HG02763 (cell line): ENCODE results near the gene SLCO4A1.

Source experiments
- ATAC-seq: cut with Tn5 transposase; IDR thresholded peaks from one replicate; pipeline ENCODE4 v1.9.1; 2021; ENCODE audit warnings: mild to moderate bottlenecking, moderate library complexity; ENCODE audit not compliant: unreplicated experiment

Gene SLCO4A1

DNA sequence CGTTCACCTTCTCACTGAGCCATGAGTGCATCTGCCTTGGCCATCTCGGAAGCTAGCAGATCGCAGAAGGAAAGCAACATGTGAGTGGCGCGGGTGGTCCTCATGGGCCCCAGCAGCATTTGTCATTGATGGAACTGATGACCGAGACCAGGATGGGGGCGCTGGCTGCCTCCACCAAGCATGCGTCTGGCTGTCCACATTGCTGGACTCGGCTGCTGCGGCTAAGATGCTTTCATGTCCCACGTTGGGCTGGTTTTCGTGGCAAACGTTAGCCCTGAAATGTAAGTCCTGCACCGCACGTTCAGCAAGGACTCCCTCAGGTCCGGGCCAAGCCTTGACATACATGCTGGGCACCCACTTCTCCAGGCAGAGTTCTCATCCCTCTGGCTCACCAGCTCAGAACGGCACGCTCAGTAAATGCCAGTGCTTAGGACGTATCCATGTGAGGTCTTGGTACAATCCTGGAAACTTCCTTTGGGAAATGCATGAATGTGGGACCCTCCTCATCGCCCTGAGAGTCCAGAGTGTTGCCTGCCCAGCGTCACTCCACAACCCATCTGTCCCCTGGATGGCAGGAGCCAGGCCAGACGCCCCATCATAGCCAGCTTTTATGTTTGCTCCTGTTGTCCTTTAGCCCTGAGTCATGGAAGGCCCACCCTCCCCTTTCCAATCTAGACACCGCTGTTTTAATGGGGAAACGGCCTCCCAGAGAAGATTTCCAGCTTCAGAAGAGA, 8.4 kb downstream of the SLCO4A1 start:
- ATAC-seq = no peak

DNA sequence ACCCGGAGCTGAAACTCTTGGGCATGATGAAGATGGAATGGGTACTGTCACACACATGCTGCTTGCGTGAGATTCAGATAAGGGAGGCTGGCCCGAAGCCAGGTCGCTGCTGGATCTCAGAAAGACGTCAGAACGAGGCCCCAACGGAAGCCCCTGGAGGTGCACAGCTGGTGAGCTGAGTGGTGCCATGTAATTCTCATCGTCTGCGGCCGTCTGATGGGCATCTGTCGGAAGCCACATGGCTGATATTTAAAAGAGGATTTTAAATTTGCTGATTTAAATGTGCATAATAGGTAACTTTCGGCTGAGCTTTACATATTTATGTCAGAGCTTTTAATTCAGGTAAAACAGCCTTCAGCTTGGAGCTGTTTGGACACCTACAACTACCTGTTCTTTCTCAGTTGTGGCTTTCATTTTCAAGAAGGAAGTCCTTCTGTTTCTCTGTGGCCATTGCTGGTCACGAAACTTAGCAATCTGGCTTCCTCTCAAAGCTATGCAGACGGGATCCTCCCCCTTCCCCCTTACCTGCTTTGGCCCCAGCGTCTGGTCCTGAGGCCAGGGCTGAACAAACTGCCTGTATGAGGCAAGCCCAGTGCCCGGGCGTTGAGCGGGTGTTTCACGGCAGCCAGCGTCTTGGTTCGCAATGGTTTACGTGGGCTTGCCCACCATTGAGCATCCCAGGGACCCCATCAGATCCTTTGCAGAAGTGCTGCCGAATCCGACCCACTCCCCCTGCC, 9.2 kb downstream of the SLCO4A1 start:
- ATAC-seq = peak; percentile 43

DNA sequence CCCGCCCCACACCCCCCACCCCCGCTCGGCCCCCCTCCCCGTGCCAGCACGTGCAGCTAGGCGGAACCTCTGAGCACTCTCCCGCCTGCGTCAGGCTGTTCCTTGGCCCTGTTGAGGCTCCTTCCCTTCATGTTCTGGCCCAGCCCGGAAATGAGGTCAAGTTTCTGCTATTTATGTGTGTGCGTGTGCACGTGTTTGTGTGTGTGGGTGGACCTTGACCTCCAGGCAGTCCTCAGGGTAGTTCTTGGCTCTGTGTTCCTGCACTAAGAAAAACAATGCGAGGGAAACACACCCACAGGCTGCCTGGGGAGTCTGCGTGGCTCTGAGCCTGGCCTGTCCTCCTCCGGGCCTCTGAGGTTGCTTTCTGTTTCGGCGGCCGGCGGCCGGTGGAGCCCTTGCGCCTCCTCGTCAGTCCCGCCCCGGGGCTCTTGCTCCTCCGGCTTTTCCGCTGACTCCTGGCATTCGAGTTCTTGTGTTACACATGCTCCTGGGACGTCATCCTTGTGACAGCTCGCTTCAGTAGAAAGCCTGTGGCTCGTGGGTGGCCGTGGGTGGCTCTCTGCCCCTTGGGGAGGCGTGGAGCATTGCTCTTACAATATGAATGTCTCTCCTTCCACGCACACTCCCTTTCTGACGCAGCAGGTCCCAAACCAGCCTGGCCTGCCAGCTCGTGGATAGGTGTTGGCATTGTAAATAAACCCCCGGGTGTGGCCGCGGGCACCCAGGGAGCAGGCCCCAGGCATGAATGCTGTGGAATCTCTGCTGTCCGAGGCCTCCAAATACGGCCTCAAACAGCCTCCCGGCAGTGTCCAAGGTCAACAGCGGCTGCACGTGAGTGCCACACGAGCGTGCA, 10.0 kb downstream of the SLCO4A1 start:
- ATAC-seq = peak; percentile 65

DNA sequence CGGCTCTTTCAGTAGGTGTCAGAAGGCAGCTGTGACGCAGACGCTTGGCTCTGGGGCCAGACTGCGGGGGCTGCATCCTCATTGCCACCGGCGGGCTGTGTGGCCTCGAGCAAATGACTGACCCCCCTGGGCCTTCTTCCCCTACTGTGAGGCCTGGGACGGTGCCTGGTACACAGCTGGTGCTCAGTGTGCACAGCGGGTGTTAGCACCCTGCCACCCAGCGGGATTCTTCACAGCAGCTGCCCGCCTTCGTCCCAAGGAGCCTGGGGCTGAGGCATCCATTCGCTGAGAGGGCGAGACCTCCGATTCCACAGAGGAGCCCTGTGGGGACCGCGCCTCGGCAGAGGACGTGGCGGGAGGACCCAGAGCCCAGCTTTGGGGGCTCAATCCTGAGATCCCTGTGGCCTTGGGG, 10.6 kb downstream of the SLCO4A1 start:
- no peak for ATAC-seq

DNA sequence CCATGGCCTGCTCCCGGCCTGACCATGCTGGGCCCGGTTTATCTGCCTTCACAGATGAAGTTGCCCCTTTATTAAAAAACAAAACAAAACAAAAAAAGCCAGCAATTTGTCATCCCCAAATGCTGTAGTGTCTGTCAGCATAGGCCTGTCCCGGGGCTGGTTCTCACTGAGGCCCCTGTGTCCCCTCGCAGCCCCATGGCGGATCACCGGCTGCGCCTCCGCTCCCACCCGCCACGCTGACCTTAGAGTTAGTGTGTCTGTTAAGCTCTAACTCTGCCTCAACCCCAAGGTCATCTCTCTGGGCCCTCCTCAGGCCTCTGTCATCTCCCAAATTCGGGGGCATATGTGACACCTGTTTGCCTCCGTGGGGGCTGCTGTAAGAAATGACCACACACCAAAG, 11.1 kb downstream of the SLCO4A1 start:
- ATAC-seq = no peak

DNA sequence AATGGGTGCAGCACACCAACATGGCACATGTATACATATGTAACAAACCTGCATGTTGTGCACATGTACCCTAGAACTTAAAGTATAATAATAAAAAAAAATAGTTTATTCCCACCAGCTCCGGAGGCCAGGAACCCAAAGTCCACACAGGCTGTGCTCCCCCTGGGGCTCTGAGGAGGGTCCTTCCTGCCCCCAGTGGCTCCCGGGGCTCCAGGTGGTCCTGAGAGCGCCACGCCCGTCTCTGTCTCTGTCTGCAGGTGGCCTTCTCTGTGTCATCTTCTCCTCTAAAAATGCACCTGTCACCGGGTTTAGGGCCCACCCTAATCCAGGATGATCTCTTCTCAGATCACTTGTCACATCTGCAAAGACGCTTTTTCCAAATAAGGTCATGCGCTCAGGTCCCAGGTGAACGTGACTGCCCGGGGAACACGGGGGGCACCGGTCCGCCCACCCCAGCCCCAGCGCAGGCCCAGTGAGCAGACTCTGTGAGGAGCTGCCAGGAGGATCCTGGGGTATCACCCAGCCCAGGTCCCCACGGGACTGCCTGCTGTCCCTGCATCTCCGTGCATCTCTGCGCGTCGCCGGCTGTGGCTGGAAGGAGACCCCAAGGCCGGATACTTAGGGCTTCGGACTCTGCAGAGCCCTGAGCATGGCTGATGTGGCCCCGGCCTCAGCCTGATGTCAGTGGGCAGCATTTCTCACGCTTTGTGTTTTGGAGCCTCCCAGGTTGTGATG, 11.8 kb downstream of the SLCO4A1 start:
- no peak for ATAC-seq

DNA sequence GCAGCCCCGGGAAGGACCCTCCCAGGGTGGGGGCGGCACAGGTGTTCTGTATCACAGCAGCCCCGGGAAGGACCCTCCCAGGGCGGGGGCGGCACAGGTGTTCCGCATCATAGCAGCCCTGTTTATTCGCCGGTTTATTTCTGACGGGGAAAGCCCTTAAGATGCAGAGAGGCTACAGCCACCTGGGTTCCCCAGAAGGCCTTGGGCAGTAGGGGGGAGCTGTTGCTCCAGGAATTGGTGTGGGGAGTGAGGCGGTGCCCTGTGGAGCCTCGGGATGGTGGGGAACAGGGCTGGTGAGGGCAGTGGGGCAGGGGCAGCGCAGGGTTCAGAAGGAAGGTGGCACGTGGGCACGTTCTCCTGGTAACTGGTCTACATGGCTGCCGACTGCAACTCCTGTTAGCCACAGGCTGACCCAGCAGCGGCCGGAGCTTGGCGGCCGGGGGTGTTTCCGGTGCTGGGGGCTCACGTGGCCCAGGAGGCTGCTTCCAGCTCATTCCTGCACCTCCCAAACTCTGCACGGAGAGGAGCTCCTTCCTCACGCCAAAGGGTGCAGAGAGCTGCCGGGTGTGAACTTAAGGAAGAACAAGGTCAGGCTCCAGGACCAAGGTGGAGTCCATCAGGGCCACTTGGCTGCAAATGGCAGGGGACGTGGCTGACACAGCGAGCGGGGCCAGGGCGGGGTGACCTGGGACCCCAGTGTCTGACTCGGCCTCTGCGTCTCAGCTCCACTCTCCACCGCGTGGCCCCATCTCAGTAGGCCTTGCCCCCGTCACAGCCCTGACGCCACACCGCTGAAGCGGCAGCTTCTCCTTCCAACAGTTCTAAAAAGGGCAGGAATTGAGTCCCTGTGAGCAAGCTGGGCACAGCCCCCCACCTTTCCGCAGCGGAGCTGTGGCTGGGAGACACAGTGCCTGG, 13.2 kb downstream of the SLCO4A1 start:
- ATAC-seq = no peak

DNA sequence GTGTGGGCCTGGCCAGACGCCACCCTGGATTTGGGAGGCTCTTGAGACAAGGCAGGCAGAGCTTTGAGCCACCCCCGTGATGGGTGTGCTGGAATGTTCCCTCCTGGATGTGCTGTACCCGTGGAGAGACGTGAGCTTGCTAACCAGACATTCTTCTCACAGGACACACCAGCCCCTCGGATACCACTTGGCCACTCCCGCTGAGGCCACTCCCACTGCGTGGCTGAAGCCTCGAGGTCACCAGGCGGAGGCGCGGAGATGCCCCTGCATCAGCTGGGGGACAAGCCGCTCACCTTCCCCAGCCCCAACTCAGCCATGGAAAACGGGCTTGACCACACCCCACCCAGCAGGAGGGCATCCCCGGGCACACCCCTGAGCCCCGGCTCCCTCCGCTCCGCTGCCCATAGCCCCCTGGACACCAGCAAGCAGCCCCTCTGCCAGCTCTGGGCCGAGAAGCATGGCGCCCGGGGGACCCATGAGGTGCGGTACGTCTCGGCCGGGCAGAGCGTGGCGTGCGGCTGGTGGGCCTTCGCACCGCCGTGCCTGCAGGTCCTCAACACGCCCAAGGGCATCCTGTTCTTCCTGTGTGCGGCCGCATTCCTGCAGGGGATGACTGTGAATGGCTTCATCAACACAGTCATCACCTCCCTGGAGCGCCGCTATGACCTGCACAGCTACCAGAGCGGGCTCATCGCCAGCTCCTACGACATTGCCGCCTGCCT, 14.1 kb downstream of the SLCO4A1 start:
- ATAC-seq = no peak

DNA sequence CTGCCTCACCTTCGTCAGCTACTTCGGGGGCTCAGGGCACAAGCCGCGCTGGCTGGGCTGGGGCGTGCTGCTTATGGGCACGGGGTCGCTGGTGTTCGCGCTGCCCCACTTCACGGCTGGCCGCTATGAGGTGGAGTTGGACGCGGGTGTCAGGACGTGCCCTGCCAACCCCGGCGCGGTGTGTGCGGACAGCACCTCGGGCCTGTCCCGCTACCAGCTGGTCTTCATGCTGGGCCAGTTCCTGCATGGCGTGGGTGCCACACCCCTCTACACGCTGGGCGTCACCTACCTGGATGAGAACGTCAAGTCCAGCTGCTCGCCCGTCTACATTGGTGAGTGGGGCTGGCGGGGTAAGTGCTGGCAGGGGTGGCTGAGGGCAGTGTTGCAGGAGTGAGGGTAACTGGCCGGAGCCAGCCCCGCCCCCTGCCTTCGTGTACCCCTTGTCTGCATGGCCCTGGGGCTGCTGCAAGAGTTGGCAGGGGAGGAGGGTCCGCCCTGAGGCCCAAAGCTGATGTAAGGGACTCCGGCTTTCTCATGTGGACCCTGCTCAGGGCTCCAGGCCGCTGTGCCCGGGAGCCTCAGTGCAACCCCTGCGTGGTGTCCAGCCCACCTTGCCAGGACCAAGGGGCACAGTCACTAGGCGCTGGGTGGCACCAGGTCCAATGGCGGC, 14.8 kb downstream of the SLCO4A1 start:
- ATAC-seq = no peak

DNA sequence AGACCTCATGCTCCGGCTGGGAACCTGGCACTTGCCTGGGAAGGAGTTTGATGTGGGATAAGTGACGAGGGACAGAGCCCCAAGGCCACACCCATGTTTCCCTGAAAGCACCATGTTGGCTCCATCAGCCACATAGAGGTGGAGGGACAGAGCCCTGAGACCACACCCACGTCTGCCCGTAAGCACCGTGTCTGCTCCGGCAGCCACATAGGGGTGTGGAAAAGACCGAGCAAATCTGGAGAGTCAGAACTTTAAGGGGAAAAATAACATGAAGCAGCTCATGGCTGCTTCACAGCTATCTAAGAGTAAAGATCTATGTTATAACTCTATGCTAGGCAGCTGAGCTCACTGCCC, 15.3 kb downstream of the SLCO4A1 start:
- no peak for ATAC-seq

DNA sequence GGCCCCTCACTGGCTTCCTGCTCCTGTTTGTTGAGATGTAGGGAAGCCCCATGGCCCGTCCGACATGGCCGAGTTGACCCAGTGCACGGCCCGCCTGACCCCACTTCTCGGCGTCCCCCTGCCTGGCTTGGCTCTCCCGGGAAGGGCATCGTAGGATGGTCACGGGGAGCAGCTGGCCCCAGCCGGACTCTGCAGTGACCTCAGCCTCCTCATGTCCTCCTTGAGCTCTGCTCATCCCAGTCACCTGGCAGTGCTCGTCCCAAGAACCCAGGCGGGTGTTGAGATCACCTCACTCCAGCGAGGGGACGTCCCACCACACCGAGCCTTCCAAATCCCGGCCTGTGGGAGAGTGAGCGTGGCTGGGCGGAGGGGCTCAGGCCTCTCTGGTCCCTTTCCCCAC, 15.7 kb downstream of the SLCO4A1 start:
- no peak for ATAC-seq

DNA sequence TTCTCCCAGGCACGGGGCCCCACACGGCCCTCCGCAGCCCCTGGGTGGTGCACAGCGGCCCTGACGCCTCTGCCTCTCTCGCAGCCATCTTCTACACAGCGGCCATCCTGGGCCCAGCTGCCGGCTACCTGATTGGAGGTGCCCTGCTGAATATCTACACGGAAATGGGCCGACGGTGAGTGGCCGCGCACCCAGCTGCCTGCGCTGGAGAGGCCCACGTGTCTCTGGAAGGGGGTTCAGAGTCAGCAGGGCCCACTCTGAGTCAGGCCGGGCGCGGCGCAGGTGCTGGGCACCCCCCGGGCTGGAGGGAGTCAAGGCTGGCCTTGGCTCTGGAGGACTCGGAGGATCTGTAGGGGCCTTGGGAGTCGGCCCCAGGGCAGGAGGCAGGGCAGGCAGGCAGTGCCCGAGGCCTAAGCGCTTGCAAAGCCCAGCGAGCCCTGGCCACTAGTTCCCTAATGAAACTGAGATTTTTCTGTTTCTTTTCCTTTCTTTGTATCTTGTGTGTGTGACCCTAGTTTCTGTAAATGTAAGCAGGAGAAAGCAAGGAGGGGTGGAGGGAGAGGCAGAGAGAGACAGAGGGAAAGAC, 16.4 kb downstream of the SLCO4A1 start:
- ATAC-seq = no peak

DNA sequence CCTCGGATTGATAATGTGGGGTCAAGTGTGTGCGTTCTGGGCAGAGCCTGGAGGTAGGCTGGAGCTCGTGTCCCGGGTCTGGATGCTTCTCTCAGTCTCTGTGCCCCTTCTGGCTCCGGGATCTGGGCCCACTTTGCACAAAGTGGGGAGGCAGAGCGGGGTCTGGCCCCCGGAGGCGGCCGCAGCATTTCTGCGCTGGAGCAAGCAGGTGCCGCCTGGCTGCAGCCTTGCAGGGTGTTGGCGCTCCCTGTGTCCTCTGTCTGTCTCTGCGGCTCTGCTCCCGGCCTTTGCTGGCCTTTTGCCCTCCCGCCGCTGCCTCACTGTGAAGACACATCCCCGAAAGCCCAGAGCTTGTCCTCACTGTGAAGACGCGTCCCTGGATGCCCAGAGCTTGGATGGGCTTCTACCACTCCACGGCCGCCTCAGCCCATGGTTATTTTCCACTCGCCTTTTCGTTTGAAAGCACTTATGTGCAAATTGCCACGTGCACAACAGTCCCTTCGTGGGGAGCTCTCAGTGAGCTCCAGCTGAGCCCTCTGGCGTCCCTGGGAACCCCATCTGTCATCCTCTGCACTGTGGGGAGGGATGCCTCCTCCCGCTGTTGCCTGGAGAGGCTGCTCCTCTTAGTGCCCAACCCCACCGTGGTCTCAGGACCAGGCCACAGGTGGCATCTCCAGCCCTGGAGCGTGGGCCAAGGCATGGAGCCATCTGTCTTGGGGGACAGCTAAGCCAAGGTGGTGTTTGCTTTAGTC, 17.4 kb downstream of the SLCO4A1 start:
- ATAC-seq = no peak

DNA sequence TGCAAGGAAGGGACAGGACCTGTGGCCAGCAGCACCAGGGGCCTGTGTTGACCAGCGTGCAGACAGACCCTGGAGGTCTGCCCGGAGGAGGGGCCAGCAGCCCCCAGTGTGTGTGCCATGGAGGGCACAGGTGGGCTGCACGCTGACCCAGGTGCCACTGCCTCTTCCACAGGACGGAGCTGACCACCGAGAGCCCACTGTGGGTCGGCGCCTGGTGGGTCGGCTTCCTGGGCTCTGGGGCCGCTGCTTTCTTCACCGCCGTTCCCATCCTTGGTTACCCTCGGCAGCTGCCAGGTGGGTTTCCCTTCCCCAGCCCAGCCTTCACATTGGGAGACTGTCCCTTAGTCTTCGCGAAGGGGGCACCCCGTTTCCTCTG, 17.9 kb downstream of the SLCO4A1 start:
- no peak for ATAC-seq

DNA sequence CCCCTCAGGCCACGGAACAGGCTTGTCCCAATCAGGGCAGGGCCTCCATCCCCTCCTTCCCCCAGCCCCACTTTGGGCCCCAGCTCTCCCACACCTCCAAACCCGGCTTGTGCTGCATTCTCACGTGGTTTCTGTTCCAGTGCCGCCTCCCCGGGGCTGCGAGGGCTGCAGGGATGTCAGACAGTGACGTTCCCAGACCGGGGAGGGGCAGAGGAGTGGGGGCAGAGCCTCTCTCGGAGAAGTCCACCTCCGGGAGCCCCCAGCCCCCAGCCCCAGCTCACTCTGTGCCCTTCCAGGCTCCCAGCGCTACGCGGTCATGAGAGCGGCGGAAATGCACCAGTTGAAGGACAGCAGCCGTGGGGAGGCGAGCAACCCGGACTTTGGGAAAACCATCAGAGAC, 18.5 kb downstream of the SLCO4A1 start:
- ATAC-seq = no peak

DNA sequence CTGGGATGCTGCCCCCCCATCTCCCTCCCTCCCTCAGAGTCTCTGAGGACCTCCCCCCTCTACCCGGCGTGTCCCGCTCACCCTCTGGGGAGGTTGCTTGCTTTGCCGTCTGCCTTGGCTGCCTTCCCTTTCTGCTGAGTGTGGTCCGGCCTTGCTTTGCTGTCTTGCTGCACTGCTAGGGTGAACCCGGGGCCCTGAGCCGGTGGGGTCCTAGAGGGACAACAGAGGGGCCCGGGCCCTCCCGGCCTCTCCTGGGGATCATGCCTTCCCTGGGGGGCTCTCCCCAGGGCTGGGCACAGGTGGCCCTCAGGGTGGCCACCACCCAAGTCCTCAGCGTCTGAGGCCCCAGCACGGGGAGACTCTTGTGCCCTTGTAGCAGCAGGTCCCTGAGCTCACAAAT, 19.3 kb downstream of the SLCO4A1 start:
- no peak for ATAC-seq

DNA sequence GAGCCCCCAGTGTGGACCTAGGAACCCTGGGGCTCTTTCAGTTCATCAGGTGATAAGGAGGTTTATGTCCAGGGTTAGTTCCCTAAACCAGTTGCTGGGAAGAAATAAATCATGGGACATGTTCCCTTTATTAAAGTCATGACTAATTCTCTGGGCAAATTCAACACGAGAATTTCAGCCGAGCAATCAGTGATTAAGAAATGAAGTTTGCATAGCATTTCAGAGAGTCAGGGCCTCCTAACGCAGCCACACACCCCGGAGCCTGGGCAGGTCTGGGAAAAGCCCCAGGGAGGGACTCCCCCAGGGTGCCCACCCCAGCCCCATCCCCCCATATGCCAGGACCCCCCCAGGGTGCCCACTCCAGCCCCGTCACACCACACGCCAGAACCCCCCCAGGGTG, 20.1 kb downstream of the SLCO4A1 start:
- ATAC-seq = no peak
